NCI-H510A treated with DMSO at 0.1 percent for 48 hours (cell line): ENCODE results near the gene RAD51B.
"Not testable (repeated sequence)": the region's sequence is repeated elsewhere in the genome, so short reads cannot be mapped to it uniquely, and the experiment has no call there.

Experiments
- DNase-seq: peaks from one replicate; lab custom pipeline; 2025; lab: John Stamatoyannopoulos, UW

RAD51B gene

DNA sequence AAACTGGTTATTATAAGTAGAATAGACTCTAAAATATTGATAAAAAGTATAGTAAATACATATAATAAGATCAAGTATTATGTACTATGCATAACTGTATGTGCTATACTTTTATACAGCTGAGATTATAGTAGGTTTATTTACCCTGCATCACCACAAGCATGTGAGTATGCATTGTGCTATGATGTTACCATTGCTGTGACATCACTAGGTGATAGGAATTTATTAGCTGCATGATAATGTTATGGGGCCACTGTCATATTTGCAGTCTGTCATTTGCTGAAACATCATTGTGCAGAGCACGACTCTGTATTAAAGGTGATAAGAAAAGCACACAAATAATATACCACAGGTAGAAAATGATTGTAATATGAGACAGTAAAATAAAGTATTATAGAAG lies 587.7 kb downstream of the RAD51B start:
- DNase-seq: no peak

DNA sequence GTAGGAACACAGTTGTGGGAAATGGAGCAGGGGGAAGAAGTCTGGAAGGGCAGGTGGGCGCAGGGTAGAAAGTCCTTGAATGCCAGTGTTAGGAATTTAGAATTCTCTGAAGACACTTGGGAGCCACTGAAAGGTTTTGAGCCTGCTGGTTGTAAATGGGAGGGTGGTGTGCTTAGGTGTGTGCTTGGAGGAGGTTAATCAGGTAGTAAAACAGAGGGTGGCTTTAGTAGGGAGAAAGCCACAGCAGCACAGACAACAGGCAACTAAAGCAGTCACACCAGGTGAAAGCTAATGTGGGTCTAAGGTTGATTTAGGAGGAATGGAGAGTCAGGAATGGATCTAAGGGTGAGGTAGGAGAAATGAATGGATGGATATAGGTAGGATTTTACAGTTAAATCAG lies 588.2 kb downstream of the RAD51B start:
- no peak for DNase-seq

DNA sequence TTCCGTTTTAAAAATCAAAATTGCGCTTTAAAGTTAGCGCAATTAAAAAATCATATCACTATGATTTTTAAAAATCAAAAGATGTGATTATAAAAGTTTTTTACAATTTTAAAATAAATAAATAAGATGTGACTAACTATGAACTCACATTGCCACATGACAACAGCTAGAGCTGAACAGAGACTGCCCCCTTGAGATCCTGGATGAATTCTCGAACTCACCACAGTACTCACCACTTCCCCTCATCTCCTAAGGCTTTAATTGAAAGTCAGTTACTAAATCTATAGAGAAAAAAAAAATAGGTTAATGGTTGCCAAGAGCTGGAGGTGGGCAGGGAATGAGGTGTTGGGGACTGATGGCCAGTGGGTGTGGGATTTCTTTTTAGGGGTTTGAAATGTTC lies 589.1 kb downstream of the RAD51B start:
- DNase-seq: no peak

DNA sequence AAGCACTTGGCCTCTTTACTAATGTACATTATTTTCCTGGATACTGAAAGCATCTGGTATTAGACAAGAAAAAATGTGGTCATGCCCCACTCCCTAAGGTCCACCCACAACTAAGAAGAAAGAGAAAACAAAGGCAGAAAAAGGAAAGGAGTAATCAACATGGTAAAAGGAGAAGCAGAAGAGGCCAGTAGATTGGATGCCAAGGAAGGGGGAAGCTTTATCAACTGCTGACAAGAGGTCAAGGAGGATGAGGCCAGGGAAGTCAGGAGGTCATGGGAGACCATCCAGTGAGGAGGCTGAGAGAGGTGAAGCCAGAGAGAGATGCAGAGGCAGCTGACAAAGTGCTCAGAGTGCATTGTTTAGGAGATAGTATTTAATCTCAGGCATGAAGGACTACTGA lies 589.8 kb downstream of the RAD51B start:
- no peak for DNase-seq

DNA sequence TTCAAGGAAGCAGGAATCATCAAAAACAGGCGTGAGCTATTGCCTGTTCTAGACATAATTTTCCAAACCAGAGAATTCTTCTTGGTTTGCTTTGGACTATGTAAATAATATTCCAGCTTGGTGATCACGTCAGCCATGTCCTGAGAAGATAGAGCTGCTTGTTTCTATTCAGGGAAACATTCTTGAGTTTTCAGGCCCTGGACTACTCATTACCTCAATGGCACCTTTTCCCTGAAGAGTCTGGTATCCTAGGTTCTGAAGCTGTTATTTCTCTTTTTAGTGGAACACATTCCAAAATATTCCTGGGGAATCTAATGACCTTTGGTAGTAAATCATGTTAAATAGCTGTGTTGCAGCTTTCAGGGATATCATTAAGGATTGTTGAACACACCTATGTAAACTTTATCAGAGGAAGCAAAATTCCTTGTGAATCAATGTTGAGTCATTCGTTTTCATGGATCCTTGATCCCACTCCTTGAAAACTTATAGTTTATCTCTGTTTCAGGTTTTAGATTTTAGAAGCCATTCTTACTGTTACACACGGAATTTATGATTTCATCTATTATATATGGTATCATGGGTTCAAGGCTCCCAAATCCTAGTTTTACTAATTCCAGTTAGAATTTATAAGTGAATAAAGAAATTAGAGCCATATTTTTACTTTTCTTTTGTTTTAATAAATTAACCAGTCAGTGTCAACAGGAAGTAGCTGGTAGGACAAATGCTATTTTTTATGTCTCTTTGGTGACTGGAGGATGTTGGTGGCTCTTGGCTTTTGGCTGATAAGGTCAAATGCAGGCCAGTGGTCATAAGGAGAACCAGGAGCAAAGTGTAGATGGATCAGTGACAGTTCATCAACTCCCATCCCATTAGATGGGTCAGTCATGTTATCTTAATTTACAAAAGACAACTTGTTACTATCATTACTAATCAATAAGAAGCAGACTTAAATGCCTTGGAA lies 593.2 kb downstream of the RAD51B start:
- DNase-seq: no peak

DNA sequence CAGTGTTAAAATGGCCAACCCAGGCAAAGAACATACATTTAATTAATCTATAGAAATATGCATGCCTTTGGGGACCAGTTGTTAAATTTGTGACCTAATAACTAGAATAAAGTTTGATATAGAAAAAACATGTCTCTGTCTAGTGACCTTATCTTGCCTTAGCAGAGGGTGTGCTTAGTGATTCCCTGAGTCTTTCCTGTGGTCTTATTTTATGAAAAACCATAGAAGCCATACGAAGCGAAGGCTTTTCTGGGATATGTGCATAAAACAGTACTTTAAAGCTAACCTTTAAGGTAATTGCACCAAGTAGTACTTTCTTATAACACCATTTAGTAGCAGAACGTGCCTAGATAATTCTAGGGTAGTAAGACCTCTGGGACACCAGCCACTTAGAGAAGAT lies 593.9 kb downstream of the RAD51B start:
- DNase-seq: no peak

DNA sequence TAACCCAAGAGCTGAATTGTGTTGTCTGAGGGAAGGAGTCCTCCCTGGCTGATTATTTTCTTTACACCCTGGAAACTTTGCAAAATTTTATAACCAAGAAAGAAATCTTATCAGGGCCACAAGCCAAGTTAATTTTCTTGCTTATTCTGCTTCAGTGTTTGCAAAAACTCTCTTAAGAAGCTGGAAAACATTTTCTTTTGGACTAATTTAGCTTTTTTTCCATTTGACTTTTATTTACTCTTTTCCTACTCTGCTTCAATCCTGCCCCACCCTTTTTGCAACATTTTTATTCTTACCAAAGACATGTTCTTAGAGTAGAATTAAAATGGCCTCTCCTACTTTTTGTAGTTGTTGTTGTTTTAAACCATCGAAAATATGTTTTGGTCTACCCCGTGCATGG lies 594.5 kb downstream of the RAD51B start:
- DNase-seq: no peak

DNA sequence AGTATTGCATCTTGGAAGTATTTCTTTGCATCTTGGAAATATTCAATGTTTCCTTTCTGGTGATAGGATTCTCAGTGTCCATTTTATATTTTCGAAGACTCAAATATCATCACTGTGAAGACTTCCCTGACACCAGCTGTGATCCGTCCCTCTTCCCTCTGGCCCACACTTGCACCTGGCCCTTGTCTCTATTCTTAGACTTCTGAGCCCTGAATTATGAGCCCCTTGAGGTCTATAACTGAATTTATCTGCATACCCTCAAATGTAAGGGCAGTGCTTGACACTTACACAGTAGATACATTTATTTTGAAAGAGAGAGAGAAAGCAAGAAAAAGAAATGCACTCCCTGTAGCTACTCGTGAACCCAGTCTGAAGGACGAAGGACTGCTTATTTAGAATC lies 596.6 kb downstream of the RAD51B start:
- DNase-seq: no peak

DNA sequence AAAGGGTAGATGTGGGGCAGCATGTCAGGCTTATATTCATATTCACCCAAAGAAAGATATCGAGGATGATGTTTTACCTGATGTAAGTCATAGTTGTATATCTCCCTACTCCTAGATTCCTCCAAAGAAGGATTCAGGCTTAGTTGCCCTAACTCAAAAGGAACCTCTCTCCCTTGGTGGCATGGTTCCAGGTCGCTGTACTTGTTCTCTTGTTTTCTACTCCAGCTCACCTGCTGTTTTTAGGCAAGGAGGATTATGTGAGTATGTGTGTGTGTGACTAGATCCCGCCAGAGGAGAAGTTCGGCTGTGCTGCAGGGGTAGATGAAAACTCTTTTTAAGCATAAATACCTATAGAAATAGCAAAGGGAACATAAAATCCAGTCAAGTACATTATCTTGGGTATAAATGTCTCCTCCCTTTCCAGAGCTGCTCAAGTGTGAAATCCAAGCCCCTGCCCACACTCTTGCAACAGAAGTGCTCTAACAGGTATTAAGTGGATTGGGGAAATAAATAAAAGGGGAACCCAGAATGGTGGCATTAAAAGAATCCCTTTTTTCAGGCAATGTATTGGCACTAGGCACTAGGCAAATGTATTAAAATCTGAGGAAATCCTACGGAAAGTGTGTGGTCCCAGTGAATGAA lies 597.6 kb downstream of the RAD51B start:
- no peak for DNase-seq

DNA sequence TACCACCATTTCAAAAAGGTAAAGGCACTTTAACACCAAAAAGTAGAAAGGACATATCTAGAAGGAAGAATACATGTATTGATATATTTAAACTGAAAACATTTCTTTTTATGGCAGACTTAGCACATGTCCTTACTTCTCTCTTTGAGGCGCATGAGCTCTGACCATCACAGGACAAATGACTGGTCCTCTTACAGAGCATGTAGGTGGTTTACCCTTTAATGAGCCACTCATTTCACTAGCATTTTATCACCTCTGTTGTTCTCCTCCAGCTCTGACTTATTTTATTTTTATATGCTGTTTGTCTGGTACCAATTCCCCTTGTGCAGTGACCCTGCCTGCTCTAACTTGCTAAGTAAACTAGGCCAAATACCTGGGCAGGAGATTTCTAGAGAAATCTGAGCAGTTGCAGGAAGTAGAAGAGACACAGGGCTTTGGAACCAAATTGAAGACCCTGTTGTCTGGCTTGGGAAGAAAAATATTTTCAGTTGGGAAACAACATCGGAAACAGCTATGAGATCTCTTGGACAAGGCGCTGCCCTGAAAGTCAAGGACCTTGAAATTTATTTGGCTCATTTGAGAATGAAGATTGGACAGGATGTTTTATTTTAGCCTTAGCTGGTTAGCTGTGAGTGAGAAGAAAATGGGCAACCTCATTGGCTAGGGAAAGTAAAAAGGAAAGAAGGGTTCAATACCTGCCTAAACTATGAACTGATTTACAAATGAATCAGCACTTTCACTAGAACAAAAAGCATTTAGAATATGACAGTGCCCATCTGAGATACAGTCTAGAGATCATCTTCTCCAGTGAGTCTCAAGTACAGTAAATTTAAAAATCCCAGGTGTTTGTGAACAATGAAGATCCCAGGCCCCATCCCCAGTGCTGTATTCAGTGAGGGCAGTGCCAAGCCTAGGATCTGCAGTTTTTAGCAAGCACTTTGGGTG lies 598.9 kb downstream of the RAD51B start:
- DNase-seq: no peak

DNA sequence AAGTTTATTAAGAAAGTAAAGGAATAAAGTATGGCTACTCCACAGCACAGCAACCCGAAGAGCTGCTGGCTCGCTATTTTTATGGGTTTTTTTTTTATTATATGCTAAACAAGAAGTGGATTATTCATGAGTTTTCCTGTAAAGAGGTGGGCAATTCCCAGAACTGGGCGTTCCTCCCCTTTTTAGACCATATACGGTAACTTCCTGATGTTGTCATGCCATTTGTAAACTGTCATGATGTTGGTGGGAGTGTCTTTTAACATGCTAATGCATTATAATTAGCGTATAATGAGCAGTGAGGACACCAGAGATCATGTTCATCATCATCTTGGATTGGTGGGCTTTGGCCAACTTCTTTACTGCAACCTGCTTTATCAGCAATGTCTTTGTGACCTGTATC lies 600.8 kb downstream of the RAD51B start:
- DNase-seq: no peak

DNA sequence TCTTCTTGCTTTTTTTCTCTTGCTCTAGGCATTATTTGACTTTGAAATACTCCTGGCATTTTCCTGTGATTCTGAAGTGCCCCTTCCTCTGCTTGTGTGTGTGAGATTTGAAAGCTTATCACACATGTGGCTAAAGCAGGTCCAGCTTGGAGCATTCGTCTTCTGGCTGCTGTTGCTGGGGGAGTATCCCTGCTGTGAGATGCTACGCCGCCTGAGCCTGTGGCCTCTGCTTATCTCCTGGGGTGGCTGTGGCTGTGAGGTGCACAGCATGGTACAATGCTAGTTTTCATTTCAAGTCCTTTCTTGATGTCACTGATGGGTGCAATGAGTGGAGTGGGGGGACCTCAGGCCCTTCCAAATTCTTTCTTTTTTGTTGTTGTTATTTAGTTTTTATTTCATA lies 601.5 kb downstream of the RAD51B start:
- no peak for DNase-seq

DNA sequence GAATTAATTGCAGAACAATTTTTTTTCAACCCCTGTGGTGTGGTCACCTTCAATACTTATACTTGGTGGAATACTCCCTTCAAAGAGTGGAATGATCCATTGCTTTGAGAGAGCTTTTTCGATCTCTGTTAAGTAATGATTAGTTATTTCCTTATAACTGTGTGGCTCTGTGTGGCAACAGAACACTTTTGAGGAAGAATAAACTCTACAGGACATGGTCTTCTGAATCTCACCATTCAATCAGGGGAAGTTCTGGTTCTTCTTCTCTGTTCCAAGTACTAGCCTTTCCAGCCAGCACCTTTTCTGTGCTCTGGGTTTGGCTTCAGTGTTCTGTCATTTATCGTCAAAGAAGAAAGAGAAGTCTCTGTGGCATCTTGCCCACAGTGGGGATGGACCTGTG lies 604.1 kb downstream of the RAD51B start:
- DNase-seq: no peak

DNA sequence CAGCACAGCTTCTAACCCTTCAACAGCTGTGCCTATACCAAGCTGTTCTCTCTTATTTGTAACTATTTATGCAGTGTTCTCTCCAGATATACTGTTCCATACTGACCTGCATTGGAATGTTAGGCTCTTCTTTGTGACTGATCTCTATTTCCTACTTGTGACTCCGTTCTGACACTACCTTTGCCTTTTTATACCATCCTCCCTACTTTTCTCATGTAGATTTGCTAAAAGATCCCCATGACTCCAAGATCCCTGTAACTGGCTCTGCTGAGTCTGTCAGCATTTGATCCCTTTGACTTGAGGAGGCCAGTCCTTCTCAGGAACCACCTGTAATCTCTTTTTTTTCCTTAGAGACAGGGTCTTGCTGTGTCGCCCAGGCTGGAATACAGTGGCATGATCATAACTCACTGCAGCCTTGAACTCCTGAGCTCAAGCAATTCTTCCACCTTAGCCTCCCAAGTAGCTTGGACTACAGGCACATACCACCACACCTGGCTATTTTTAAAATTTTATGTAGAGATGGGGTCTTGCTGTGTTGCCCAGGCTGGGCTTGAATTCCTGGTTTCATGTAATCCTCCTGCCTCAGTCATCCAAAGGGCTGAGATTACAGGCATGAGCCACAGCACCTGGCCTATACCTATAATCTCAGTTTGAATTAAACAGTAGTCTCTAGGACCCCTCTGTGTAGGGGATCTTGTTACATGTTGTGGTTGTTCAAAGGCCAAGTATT lies 605.0 kb downstream of the RAD51B start:
- no peak for DNase-seq

DNA sequence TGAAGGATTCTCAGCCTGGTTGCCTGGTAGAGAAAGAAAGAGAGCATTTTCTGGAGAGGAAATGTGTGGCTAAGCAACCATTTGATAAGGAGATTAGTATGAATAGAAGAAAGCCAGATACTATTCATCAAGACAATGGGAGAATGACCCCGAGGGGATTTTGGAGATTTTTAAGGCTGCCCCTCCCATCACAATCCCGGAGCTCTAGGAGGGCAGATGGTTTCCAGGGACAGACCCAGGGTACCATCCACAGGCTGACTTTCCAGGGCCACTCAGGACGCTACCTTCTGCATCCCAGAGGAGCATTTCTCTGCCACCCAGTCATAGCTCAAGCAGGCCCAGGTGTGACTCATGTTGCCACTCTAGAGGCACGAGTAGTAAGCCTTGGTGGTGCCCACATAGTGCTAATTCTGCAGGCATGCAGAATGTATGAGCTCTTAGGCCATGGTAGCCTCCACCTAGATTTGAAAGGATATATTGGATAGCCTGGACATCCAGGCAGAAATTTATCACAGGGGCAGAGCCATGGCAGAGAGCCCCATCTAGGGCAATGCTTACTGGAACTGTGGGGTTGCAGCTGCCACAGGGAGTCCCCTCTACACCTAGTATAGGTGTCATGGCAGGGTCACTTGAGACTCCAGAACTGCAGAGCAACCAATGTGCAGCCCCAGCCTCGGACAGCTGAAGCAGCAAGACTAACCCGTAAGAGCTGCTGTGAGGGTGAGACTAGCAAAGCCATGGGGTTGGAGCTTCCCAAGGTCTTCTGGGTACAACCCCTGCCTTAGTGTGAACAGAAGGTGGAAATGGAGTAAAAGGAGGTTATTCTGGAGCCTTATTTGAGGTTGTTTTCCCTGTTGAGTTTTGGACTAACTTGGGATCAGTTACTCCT lies 607.3 kb downstream of the RAD51B start:
- DNase-seq: no peak

DNA sequence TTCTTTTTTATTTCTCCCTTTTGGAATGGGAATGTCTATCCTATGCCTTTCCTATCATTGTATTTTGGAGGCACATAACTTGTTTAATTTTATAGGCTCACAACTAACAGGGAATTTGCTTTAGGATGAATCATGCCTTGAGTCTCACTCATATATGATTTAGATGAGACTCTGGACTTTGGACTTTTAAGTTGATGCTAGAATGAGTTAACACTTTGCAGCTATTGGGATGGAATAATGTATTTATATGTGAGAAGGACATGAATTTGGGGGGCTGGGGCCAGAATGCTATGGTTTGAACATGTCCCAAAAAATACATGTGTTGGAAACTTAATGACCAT lies 607.9 kb downstream of the RAD51B start:
- DNase-seq: no peak

DNA sequence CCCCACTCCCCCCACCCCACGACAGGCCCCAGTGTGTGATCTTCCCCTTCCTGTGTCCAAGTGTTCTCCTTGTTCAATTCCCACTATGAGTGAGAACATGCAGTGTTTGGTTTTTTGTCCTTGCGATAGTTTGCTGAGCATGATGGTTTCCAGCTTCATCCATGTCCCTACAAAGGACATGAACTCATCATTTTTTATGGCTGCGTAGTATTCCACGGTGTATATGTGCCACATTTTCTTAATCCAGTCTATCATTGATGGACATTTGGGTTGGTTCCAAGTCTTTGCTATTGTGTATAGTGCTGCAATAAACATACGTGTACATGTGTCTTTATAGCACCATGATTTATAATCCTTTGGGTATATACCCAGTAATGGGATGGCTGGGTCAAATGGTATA lies 609.3 kb downstream of the RAD51B start:
- DNase-seq: not testable (repeated sequence)

DNA sequence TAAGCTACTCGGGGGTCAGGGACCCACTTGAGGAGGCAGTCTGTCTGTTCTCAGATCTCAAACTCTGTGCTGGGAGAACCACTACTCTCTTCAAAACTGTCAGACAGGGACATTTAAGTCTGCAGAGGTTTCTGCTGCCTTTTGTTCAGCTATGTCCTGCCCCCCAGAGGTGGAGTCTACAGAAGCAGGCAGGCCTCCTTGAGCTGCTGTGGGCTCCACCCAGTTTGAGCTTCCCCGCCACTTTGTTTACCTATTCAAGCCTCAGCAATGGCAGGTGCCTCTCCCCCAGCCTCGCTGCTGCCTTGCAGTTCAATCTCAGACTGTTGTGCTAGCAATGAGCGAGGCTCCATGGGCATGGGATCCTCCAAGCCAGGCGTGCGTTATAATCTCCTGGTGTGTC lies 614.6 kb downstream of the RAD51B start:
- DNase-seq: not testable (repeated sequence)

DNA sequence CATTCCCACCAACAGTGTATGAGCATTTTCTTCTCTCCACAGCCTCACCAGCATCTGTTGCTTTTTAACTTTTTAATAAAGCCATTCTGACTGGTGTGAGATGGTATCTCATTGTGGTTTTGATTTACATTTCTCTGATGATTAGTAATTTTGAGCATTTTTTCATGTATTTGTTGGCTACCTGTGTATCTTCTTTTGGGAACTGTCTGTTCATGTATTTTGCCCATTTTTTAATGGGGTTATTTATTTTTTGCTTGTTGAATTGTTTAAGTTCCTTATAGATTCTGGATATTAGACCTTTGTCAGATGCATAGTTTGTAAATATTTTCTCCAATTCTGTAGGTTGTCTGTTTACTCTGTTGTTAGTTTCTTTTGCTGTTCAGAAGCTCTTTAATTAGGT lies 616.1 kb downstream of the RAD51B start:
- DNase-seq: not testable (repeated sequence)

DNA sequence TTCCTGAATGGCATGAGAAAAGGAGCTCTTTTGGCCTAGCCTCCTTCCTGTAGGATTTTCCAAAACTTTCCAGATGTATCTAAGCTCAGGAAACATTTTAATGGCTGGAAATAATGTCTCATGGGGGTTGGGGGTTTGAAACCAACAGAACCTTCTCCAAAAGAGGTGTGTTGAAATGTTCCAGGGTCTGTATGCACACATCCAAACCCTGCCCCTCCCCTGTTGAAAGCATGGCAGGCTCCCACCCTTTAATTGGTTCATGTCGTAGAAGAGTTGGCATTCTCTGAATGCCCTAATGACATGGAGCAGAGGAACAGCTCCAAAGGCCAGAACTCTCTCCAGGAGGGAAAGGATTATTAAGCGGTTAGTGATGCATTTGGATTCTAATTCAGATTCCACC lies 620.1 kb downstream of the RAD51B start:
- DNase-seq: no peak

DNA sequence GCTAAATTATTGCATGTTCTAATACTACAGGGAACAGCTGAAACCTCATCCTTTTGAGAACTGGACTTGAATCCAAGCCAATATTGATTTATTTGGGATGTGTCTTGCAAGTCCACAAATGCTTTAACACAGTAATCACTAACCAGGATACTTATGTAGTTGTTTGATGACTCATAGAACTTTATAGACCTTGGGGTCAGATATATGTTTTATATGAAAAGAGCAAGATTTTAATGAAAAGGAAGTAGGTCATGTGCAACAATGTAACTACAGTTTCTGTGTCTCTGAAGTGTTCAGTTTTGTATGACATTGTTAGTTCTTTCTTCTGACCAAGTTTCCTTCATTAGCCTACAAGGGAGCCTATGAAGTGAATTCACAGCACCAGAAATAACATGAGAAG lies 621.2 kb downstream of the RAD51B start:
- no peak for DNase-seq
